ENCODE results near the gene EIF5.

- TF ChIP-seq, protein P1, sequence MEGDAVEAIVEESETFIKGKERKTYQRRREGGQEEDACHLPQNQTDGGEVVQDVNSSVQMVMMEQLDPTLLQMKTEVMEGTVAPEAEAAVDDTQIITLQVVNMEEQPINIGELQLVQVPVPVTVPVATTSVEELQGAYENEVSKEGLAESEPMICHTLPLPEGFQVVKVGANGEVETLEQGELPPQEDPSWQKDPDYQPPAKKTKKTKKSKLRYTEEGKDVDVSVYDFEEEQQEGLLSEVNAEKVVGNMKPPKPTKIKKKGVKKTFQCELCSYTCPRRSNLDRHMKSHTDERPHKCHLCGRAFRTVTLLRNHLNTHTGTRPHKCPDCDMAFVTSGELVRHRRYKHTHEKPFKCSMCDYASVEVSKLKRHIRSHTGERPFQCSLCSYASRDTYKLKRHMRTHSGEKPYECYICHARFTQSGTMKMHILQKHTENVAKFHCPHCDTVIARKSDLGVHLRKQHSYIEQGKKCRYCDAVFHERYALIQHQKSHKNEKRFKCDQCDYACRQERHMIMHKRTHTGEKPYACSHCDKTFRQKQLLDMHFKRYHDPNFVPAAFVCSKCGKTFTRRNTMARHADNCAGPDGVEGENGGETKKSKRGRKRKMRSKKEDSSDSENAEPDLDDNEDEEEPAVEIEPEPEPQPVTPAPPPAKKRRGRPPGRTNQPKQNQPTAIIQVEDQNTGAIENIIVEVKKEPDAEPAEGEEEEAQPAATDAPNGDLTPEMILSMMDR (conservative IDR thresholded peaks at IDR 0.05; ENCODE audit: low read length), result no peak
- no peak for TF ChIP-seq EZH2phosphoT487 (IDR thresholded peaks at IDR 0.05; ENCODE audit: borderline replicate concordance, low read depth, low read length)
Measured at GRCh38 chr14:103313704-103314103, 20.3 kb upstream of the EIF5 start.

Data from OCI-LY7 (cell line).